ENCODE measurements around the gene PTGER2.

Gene PTGER2

DNA sequence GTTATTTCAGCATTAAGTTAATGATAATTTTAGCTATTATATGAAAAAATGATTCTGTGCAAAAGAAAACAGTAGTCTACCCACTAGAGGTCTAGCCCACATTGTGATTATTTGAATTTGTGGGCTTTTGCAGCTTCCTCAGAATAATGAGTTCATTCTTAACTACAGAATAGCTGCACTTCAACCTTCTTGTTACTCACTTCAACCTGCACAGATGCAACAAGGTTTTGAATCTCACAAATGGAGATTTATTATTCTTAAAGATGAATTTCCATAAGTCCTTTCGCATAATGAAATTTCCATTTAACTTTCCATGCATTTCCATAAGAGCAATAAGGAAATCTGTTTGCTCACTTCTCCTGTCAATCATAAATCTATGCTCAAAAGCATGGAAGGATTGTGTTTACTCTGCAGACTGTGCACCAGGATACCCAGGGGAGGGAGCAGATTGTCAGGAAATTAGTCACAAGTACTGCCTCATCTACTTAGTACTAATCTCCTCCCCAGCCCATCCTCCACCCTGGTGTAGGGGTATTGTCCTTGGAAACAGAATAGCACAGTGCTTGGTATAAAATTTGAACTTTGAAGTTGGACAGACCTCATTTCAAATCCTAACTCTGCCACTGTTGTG lies 24.1 kb downstream of the PTGER2 start:
- H3K27me3 ChIP-seq (ENCODE audit: insufficient read depth, poor library complexity, severe bottlenecking): no peaks in the 10 kb centered on the region
- peaks cover 19% of the 10 kb centered on the region for H3K4me1 ChIP-seq (ENCODE audit: insufficient read depth, poor library complexity, severe bottlenecking)
- H3K36me3 ChIP-seq (ENCODE audit: low read depth): no peaks in the 10 kb centered on the region
- H3K4me3 ChIP-seq (ENCODE audit: severe bottlenecking): no peak overlapping the region
- ATAC-seq (ENCODE audit: low read depth): peak; percentile 95
- no peak for TF ChIP-seq CTCF (IDR thresholded peaks at IDR 0.05; ENCODE audit: poor library complexity, severe bottlenecking)
- no peak overlapping the region for H3K27ac ChIP-seq (ENCODE audit: poor library complexity, severe bottlenecking)
- DNase-seq (ENCODE audit: low spot score): peak; percentile 79
- H3K9me3 ChIP-seq (ENCODE audit: severe bottlenecking): no peaks in the 10 kb centered on the region

DNA sequence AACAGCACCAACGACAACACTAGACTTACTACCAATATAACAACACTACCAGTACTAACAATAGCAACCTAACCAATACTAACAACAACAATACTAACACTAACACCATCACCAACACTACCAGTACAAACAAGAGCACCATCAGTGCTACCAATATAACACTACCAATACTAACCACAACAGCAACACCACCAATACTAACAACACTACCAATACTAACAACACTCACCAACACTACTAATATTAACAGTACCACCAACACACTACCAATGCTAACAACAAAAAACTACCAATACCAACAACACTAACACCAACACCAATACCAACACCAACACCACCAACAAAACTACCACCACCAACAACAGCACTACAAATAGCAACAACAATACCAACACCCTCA lies 25.1 kb downstream of the PTGER2 start:
- H3K4me1 ChIP-seq (ENCODE audit: insufficient read depth, poor library complexity, severe bottlenecking): peaks cover 25% of the 10 kb centered on the region
- DNase-seq (ENCODE audit: low spot score): no peak
- no peak for ATAC-seq (ENCODE audit: low read depth)
- no peaks in the 10 kb centered on the region for H3K27me3 ChIP-seq (ENCODE audit: insufficient read depth, poor library complexity, severe bottlenecking)
- no peak overlapping the region for H3K4me3 ChIP-seq (ENCODE audit: severe bottlenecking)
- no peaks in the 10 kb centered on the region for H3K36me3 ChIP-seq (ENCODE audit: low read depth)
- H3K9me3 ChIP-seq (ENCODE audit: severe bottlenecking): no peaks in the 10 kb centered on the region
- no peak for TF ChIP-seq CTCF (IDR thresholded peaks at IDR 0.05; ENCODE audit: poor library complexity, severe bottlenecking)
- no peak overlapping the region for H3K27ac ChIP-seq (ENCODE audit: poor library complexity, severe bottlenecking)

DNA sequence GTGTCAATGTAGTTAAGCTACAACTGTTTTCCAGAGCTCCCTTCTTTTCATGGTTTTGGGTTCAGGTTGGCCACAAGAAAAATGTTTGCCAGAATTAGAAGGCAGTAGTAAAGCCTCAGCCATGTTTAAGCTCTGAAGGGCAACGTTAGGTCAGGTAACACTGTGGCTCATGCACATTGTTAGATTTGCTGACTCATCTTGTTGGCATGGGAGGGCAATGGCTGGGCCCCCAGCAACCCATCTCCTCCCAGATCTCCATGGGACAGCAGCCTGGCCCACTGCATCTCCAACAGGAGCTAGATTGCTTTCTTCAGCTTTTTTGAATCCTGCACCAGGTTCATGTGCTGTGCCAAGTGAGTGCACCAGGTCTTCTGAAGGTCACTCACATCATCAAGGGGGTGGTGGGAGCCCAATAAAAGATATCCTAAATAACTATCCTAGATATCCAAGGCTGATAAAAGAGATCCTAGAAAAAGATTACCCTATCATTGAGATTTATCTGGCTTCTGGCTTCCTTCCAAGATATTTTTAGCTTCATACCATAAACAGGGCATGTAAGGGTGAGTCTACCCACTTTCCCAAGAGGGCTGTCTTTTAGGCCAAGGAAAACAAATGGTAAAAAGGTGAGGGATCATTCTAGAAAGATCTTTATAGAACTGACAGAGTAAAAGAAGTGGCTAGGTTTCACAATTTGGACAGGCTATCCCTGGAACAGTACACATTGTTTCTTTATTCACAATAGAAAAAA lies 28.9 kb downstream of the PTGER2 start:
- Histone ChIP-seq H3K9me3 (ENCODE audit: severe bottlenecking) (no peaks in the 10 kb centered on the region), H3K4me1 (ENCODE audit: insufficient read depth, poor library complexity, severe bottlenecking) (peaks cover 23% of the 10 kb centered on the region), H3K27ac (ENCODE audit: poor library complexity, severe bottlenecking) (peak overlapping the region; percentile 59), H3K36me3 (ENCODE audit: low read depth) (no peaks in the 10 kb centered on the region), H3K4me3 (ENCODE audit: severe bottlenecking) (no peak overlapping the region), H3K27me3 (ENCODE audit: insufficient read depth, poor library complexity, severe bottlenecking) (no peaks in the 10 kb centered on the region)
- ATAC-seq (ENCODE audit: low read depth): peak; percentile 84
- TF ChIP-seq CTCF (IDR thresholded peaks at IDR 0.05; ENCODE audit: poor library complexity, severe bottlenecking): no peak
- peak; percentile 70 for DNase-seq (ENCODE audit: low spot score)

DNA sequence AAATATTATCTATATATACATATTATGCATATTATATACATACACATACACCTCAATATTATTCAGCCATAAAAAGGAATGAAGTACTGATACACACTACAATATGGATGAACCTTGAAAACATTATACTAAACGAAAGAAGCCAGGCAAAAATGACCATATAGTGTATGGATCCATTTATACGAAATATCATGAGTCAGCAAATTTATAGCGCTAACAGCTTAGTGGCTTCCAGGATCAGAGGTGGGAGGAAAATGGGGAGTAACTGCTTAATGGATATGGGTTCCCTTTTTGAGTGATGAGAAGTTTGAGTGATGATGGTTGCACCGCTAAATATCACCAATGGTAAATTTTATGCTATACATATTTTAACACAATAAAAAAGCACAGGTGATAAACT lies 32.7 kb downstream of the PTGER2 start:
- no peaks in the 10 kb centered on the region for H3K9me3 ChIP-seq (ENCODE audit: severe bottlenecking)
- no peaks in the 10 kb centered on the region for H3K27me3 ChIP-seq (ENCODE audit: insufficient read depth, poor library complexity, severe bottlenecking)
- no peak for ATAC-seq (ENCODE audit: low read depth)
- no peak overlapping the region for H3K4me3 ChIP-seq (ENCODE audit: severe bottlenecking)
- peaks cover 32% of the 10 kb centered on the region for H3K4me1 ChIP-seq (ENCODE audit: insufficient read depth, poor library complexity, severe bottlenecking)
- no peak for TF ChIP-seq CTCF (IDR thresholded peaks at IDR 0.05; ENCODE audit: poor library complexity, severe bottlenecking)
- H3K27ac ChIP-seq (ENCODE audit: poor library complexity, severe bottlenecking): no peak overlapping the region
- DNase-seq (ENCODE audit: low spot score): no peak
- H3K36me3 ChIP-seq (ENCODE audit: low read depth): no peaks in the 10 kb centered on the region

- no peak for TF ChIP-seq CTCF (IDR thresholded peaks at IDR 0.05; ENCODE audit: poor library complexity, severe bottlenecking)
- H3K9me3 ChIP-seq (ENCODE audit: severe bottlenecking): no peaks in the 10 kb centered on the region
- no peaks in the 10 kb centered on the region for H3K27me3 ChIP-seq (ENCODE audit: insufficient read depth, poor library complexity, severe bottlenecking)
- ATAC-seq (ENCODE audit: low read depth): no peak
- H3K4me1 ChIP-seq (ENCODE audit: insufficient read depth, poor library complexity, severe bottlenecking): peaks cover 26% of the 10 kb centered on the region
- H3K27ac ChIP-seq (ENCODE audit: poor library complexity, severe bottlenecking): no peak overlapping the region
- H3K4me3 ChIP-seq (ENCODE audit: severe bottlenecking): no peak overlapping the region
- no peaks in the 10 kb centered on the region for H3K36me3 ChIP-seq (ENCODE audit: low read depth)
- DNase-seq (ENCODE audit: low spot score): no peak
These were observed 34.2 kb downstream of the PTGER2 start for GRCh38 chr14:52348279-52348678.

All from RWPE2 (cell line).